Sigmoid colon (tissue), 7 donors: ENCODE data around the gene THSD7A. TPM values are rescaled to one million over a fixed set of nuclear protein-coding genes. Genes with fewer than 3 reads are reported as not detected.

Experiments used
- DNase-seq: peaks from one replicate; pipeline ENCODE4 v3.0.0-alpha.2; 2019
- H3K27ac ChIP-seq, 4 donors: fragments of 200-600 bp; sonication (generic); one replicate each; pipeline ENCODE4 v1.5.1; 2016 to 2019; ENCODE audit warnings: mild to moderate bottlenecking in 1 of 4
- H3K27me3 ChIP-seq, 3 donors: fragments of 200-600 bp; sonication (generic); one replicate each; pipeline ENCODE4 v1.5.1; 2019; ENCODE audit warnings: mild to moderate bottlenecking in 1 of 3
- H3K36me3 ChIP-seq, 4 donors: fragments of 200-600 bp; sonication (generic); one replicate each; pipeline ENCODE4 v1.5.1; 2016 to 2019
- H3K4me1 ChIP-seq, 4 donors: fragments of 200-600 bp; sonication (generic); one replicate each; pipeline ENCODE4 v1.5.1; 2017 to 2019
- H3K4me3 ChIP-seq, 4 donors: fragments of 200-600 bp; sonication (generic); one replicate each; pipeline ENCODE4 v1.5.1; 2017 to 2019; ENCODE audit warnings: mild to moderate bottlenecking in 2 of 4, moderate library complexity in 1 of 4
- H3K9me3 ChIP-seq, 4 donors: fragments of 200-600 bp in 3 of 4; sonication (generic) in 3 of 4; one replicate each; pipeline versions ENCODE4 v1.5.1 to v1.6.1; 2013 to 2019
- EP300 ChIP-seq, 4 donors: sonication (generic); formaldehyde crosslinking; IDR thresholded peaks; one replicate each; pipeline ENCODE4 v1.6.1; 2017; ENCODE audit warnings: antibody characterized with exemption in 4 of 4
- POLR2A ChIP-seq, 2 donors: fragments of 450-650 bp; IDR thresholded peaks; one replicate each; pipeline ENCODE4 v1.6.1; 2016; ENCODE audit warnings: antibody characterized with exemption in 2 of 2, mild to moderate bottlenecking in 2 of 2, moderate library complexity in 2 of 2
- POLR2AphosphoS5 ChIP-seq, 4 donors: sonication (generic); formaldehyde crosslinking; IDR thresholded peaks; one replicate each; pipeline ENCODE4 v1.6.1; 2017; ENCODE audit warnings: antibody characterized with exemption in 4 of 4
- WGBS, 2 donors: extraction: QIAGEN DNeasy Blood & Tissue Kit; methylation state at CpG; one replicate each; pipeline ENCODE4 v1.1.7; 2013; 5-methylcytosine and 5-hydroxymethylcytosine counted together
- intact Hi-C: fragments of 100-400 bp; cut with DNase I; formaldehyde crosslinking; loops from one replicate; pipeline ENCODE4 v1.15.1; 2023
- polyA plus RNA-seq, 3 donors: library from polyadenylated mRNA; stranded (reverse); fragments of 200-250 nt; gene quantifications; one replicate each; pipeline ENCODE4 v1.2.3, GENCODE V29; 2013
- total RNA-seq, 4 donors: library from RNA; depleted of rRNA; stranded (reverse); fragments of >200 nt; gene quantifications; one replicate each; pipeline ENCODE4 v1.1.0, GENCODE V29; 2016
- TF ChIP-seq, protein P1 (sequence below), 4 experiments: fragments of 450-650 bp in 3 of 4; fragments of 200-600 bp in 1 of 4; IDR thresholded peaks; one replicate each; pipeline ENCODE4 v1.5.1; 2016 to 2019; ENCODE audit warnings: antibody characterized with exemption in 4 of 4, mild to moderate bottlenecking in 3 of 4, moderate library complexity in 2 of 4
- donor health status: healthy with polysubstance abuse.
- donor health status: Bipolar disorder and iron deficiency.
- donor health status: healthy.

THSD7A gene
- total and polyA plus RNA-seq, 7 donors = under 0.01 to 6.9 (median 5.0) TPM

DNA sequence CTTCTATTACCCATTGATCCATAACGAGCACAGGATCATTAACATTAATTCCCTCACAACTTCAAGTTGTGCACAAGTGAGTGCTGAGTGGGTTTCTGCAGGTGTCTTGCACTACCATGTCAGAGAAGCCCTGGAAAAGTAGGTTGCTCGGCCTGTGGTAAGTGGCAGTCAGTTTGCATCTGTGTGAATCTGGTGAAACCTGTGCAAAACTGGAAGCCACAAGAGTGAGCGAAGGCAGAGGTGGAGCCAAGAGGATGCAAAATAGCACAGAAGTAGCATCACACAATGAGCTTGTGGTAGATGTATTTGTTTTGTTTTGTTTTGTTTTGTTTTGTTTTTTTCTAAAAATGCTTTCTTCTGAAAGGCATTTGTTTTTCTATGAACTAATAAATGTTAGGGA, 181.5 kb downstream of the THSD7A start:
- no peak for TF ChIP-seq POLR2A (IDR thresholded peaks at IDR 0.05)
- no peak for TF ChIP-seq POLR2AphosphoS5 (IDR thresholded peaks at IDR 0.05)
- TF ChIP-seq, protein P1, sequence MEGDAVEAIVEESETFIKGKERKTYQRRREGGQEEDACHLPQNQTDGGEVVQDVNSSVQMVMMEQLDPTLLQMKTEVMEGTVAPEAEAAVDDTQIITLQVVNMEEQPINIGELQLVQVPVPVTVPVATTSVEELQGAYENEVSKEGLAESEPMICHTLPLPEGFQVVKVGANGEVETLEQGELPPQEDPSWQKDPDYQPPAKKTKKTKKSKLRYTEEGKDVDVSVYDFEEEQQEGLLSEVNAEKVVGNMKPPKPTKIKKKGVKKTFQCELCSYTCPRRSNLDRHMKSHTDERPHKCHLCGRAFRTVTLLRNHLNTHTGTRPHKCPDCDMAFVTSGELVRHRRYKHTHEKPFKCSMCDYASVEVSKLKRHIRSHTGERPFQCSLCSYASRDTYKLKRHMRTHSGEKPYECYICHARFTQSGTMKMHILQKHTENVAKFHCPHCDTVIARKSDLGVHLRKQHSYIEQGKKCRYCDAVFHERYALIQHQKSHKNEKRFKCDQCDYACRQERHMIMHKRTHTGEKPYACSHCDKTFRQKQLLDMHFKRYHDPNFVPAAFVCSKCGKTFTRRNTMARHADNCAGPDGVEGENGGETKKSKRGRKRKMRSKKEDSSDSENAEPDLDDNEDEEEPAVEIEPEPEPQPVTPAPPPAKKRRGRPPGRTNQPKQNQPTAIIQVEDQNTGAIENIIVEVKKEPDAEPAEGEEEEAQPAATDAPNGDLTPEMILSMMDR (IDR thresholded peaks at IDR 0.05) = no peak
- no peak for TF ChIP-seq EP300 (IDR thresholded peaks at IDR 0.05)
- intact Hi-C loops = no loop called here
- H3K4me1 ChIP-seq = no peaks in the 10 kb centered on the region
- H3K27me3 ChIP-seq = no peaks in the 10 kb centered on the region
- H3K4me3 ChIP-seq = no peak overlapping the region
- no peak for DNase-seq
- 83 to 88% methylated on average over 3 of the region's 3 CpGs for WGBS, 2 donors
- no peak overlapping the region for H3K27ac ChIP-seq
- no peaks in the 10 kb centered on the region for H3K9me3 ChIP-seq
- H3K36me3 ChIP-seq = no peaks in the 10 kb centered on the region

DNA sequence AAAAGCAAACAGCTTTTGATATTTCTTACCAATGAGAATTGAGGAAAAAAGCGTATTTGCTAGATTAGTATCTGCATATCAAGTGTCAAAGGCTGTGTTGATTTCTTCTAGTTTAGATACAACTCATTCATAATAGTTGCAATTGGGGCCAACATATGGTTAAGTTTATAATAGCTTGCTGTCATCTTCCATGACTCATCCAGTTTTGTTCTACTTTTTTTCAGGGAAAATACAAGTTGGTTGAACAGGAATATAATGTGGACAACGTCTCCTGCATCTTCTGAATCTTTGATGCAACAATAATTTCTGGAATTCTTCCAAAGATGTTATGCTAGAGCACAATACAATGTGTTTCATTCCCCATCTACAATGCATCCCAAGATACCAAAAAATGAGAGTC, 182.0 kb downstream of the THSD7A start:
- Histone ChIP-seq H3K9me3 (no peaks in the 10 kb centered on the region), H3K27ac (no peak overlapping the region), H3K4me3 (no peak overlapping the region), H3K4me1 (no peaks in the 10 kb centered on the region), H3K36me3 (no peaks in the 10 kb centered on the region), H3K27me3 (no peaks in the 10 kb centered on the region)
- DNase-seq = no peak
- TF ChIP-seq POLR2AphosphoS5 (IDR thresholded peaks at IDR 0.05) (no peak), EP300 (IDR thresholded peaks at IDR 0.05) (no peak), POLR2A (IDR thresholded peaks at IDR 0.05) (no peak)
- TF ChIP-seq, protein P1 (IDR thresholded peaks at IDR 0.05) = no peak
- intact Hi-C loops = no loop called here
- WGBS, 2 donors = 75 to 79% methylated on average over 2 of the region's 2 CpGs

DNA sequence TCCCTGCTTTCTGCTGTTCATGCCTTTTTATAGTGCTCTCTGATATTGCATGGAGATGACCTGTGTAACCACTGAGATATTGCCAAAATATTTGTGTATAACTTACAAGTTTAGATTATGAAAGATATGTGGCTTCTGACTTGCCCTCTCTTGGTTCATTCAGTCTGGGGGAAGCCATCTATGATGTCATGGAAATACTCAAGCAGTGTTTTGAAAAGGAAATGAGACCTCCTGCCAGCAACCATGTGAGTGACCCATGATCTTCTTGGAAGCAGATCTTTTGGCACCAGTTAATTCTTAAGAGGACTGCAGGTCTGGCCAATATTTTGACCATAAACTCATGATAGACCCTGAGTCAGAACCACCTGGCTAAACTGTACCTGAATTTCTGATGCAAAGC, 183.0 kb downstream of the THSD7A start:
- no peaks in the 10 kb centered on the region for H3K27me3 ChIP-seq
- no peak for TF ChIP-seq POLR2A (IDR thresholded peaks at IDR 0.05)
- peak in 1 of 4 donors; percentile 9 for TF ChIP-seq POLR2AphosphoS5 (IDR thresholded peaks at IDR 0.05)
- no peaks in the 10 kb centered on the region for H3K9me3 ChIP-seq
- H3K36me3 ChIP-seq = no peaks in the 10 kb centered on the region
- H3K27ac ChIP-seq = no peak overlapping the region
- intact Hi-C loops = no loop called here
- H3K4me1 ChIP-seq = no peaks in the 10 kb centered on the region
- no peak for DNase-seq
- no peak overlapping the region for H3K4me3 ChIP-seq

DNA sequence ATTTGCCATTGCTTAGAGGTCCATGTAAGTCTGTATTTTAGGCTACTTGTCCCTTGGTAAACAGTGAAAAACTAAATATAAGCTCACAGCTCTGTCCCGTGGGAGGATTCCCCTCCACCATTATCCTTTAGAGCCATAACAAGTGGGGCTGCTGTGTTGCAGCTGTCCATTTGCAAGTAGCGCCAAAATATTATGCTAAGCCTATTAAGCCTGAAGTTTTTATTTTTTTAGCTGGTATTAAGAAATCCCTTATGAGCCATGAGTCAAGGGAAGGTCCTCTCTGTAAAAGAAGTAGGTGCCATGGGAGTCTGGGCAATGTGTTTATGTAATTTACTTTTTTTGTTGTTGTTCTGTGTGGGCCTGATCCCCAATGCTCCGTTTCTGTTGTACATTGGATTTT, 183.9 kb downstream of the THSD7A start:
- DNase-seq = no peak
- 83 to 89% methylated on average over 3 of the region's 3 CpGs for WGBS, 2 donors
- no peaks in the 10 kb centered on the region for H3K36me3 ChIP-seq
- intact Hi-C loops = no loop called here
- H3K27me3 ChIP-seq = no peaks in the 10 kb centered on the region
- H3K4me1 ChIP-seq = no peaks in the 10 kb centered on the region
- H3K9me3 ChIP-seq = no peaks in the 10 kb centered on the region
- no peak overlapping the region for H3K4me3 ChIP-seq
- no peak overlapping the region for H3K27ac ChIP-seq
- no peak for TF ChIP-seq POLR2A (IDR thresholded peaks at IDR 0.05)
- TF ChIP-seq POLR2AphosphoS5 (IDR thresholded peaks at IDR 0.05) = no peak
- TF ChIP-seq, protein P1 (IDR thresholded peaks at IDR 0.05) = no peak
- TF ChIP-seq EP300 (IDR thresholded peaks at IDR 0.05) = no peak

DNA sequence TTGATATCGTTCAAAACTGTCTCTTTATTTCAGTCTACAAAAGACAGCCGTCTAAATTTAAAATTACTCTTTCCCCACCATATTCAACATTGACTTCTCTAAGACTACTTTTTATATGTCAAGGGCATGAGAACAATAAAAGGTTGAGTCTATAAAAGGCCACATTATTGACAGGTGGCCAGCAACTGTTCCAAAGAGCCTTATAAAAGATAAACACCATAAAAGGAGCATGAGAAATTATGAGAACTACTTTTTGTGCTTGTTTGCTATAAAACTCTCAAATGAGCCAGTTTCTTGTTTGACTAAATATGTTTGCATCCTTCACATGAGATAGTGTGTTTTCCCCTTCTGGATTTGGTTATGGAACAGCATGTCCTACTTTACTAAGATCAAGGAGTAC, 189.2 kb downstream of the THSD7A start:
- Histone ChIP-seq H3K4me3 (no peak overlapping the region), H3K27me3 (no peaks in the 10 kb centered on the region), H3K4me1 (peaks cover 0 to 6% (median 0%) of the 10 kb centered on the region in 4 donors), H3K27ac (no peak overlapping the region), H3K36me3 (no peaks in the 10 kb centered on the region), H3K9me3 (no peaks in the 10 kb centered on the region)
- 7 to 53% methylated on average over 2 of the region's 2 CpGs for WGBS, 2 donors
- intact Hi-C loops = no loop called here
- no peak for DNase-seq
- TF ChIP-seq POLR2AphosphoS5 (IDR thresholded peaks at IDR 0.05) (no peak), EP300 (IDR thresholded peaks at IDR 0.05) (no peak), POLR2A (IDR thresholded peaks at IDR 0.05) (no peak)
- TF ChIP-seq, protein P1 (IDR thresholded peaks at IDR 0.05) = no peak
